Mesenchymal stem cell (in vitro differentiated cells and primary cell): ENCODE measurements around the gene BEND7.

Experiments
- DNase-seq: peaks from one replicate; pipeline ENCODE4 v3.0.0-alpha.2; 2013
- H2AFZ ChIP-seq: one replicate; pipeline ENCODE4 v1.6.1; 2013; ENCODE audit warnings: low read depth, mild to moderate bottlenecking, control low read depth, inconsistent platforms, low read length, moderate library complexity
- H2AK5ac ChIP-seq: 2 replicates; pipeline ENCODE4 v1.6.1; 2013; ENCODE audit warnings: low read length, moderate library complexity, mild to moderate bottlenecking, inconsistent platforms; ENCODE audit not compliant: severe bottlenecking
- H2BK120ac ChIP-seq: one replicate; pipeline ENCODE4 v1.6.1; 2013; ENCODE audit warnings: low read depth, mild to moderate bottlenecking, inconsistent platforms, low read length, moderate library complexity
- H2BK12ac ChIP-seq, 2 experiments: one replicate each; pipeline ENCODE4 v1.6.1; 2013; ENCODE audit warnings: inconsistent platforms in 2 of 2, low read length in 2 of 2, mild to moderate bottlenecking in 2 of 2, moderate library complexity in 2 of 2, control low read depth in 1 of 2
- H2BK15ac ChIP-seq: one replicate; pipeline ENCODE4 v1.6.1; 2013; ENCODE audit warnings: mild to moderate bottlenecking, low read depth, inconsistent platforms; ENCODE audit not compliant: poor library complexity, severe bottlenecking
- H2BK5ac ChIP-seq: 2 replicates; pipeline ENCODE4 v1.6.1; 2013; ENCODE audit warnings: low read depth, mild to moderate bottlenecking, low read length, control low read depth, inconsistent platforms; ENCODE audit not compliant: poor library complexity, severe bottlenecking
- H3K14ac ChIP-seq, 2 experiments: one replicate each; pipeline ENCODE4 v1.6.1; 2013; ENCODE audit warnings: inconsistent platforms in 2 of 2, low read length in 2 of 2, control low read depth in 1 of 2, mild to moderate bottlenecking in 1 of 2, moderate library complexity in 1 of 2
- H3K18ac ChIP-seq, 2 experiments: one replicate each; pipeline ENCODE4 v1.6.1; 2013; ENCODE audit warnings: inconsistent platforms in 2 of 2, low read length in 2 of 2, control low read depth in 1 of 2, low read depth in 1 of 2, mild to moderate bottlenecking in 1 of 2
- H3K23ac ChIP-seq, 2 experiments: one replicate each; pipeline ENCODE4 v1.6.1; 2013; ENCODE audit warnings: inconsistent platforms in 2 of 2, low read length in 2 of 2, mild to moderate bottlenecking in 2 of 2, moderate library complexity in 2 of 2, control low read depth in 1 of 2
- H3K27ac ChIP-seq: 2 replicates; pipeline ENCODE4 v1.5.1; 2013; ENCODE audit warnings: mild to moderate bottlenecking, moderate library complexity, low read length, control low read depth, inconsistent platforms; ENCODE audit not compliant: poor library complexity, severe bottlenecking
- H3K27me3 ChIP-seq, 2 experiments: 2 replicates each; pipeline versions ENCODE4 v1.6.1 to v1.7.0; 2013; ENCODE audit warnings: low read length in 2 of 2, mild to moderate bottlenecking in 2 of 2, moderate library complexity in 2 of 2, control low read depth in 1 of 2, inconsistent platforms in 1 of 2; ENCODE audit not compliant: control insufficient read depth in 1 of 2, insufficient read depth in 1 of 2
- H3K36me3 ChIP-seq, 2 experiments: 2 replicates each; pipeline versions ENCODE4 v1.6.1 to v1.7.0; 2013; ENCODE audit warnings: low read length in 2 of 2, control low read depth in 1 of 2, inconsistent platforms in 1 of 2, low read depth in 1 of 2, mild to moderate bottlenecking in 1 of 2; ENCODE audit not compliant: insufficient read depth in 2 of 2, control insufficient read depth in 1 of 2
- H3K4ac ChIP-seq, 2 experiments: one replicate each; pipeline ENCODE4 v1.6.1; 2013; ENCODE audit warnings: inconsistent platforms in 2 of 2, low read length in 2 of 2, mild to moderate bottlenecking in 2 of 2, moderate library complexity in 2 of 2, control low read depth in 1 of 2, low read depth in 1 of 2
- H3K4me1 ChIP-seq: 2 replicates; pipeline ENCODE4 v1.6.1; 2013; ENCODE audit warnings: low read depth, low read length, control low read depth; ENCODE audit not compliant: control insufficient read depth, insufficient read depth
- H3K4me2 ChIP-seq: 2 replicates; pipeline ENCODE4 v1.6.1; 2013; ENCODE audit warnings: low read length, mild to moderate bottlenecking, inconsistent platforms; ENCODE audit not compliant: poor library complexity, severe bottlenecking
- H3K4me3 ChIP-seq, 2 experiments: 2 replicates each; pipeline versions ENCODE4 v1.5.1 to v1.7.0; 2013; ENCODE audit warnings: low read length in 2 of 2, mild to moderate bottlenecking in 2 of 2, control low read depth in 1 of 2, low read depth in 1 of 2; ENCODE audit not compliant: insufficient read depth in 1 of 2
- H3K79me1 ChIP-seq: replicated peaks from 2 replicates; pipeline ENCODE4 v1.6.1; 2013; ENCODE audit warnings: mild to moderate bottlenecking, control low read depth, low read length, inconsistent platforms; ENCODE audit not compliant: poor library complexity, severe bottlenecking
- H3K9ac ChIP-seq: 2 replicates; pipeline ENCODE4 v1.7.0; 2013; ENCODE audit warnings: mild to moderate bottlenecking, low read length, moderate library complexity
- H3K9me3 ChIP-seq: 2 replicates; pipeline ENCODE4 v1.7.0; 2013; ENCODE audit warnings: mild to moderate bottlenecking, low read length; ENCODE audit not compliant: control insufficient read depth
- H4K8ac ChIP-seq: one replicate; pipeline ENCODE4 v1.6.1; 2013; ENCODE audit warnings: inconsistent platforms, mild to moderate bottlenecking, low read length, moderate library complexity
- H4K91ac ChIP-seq: one replicate; pipeline ENCODE4 v1.6.1; 2013; ENCODE audit warnings: mild to moderate bottlenecking, low read length, inconsistent platforms
- WGBS: methylation state at CpG from one replicate; pipeline ENCODE4 v1.1.7; 2013; ENCODE audit warnings: mixed read lengths; 5-methylcytosine and 5-hydroxymethylcytosine counted together

The BEND7 gene

DNA sequence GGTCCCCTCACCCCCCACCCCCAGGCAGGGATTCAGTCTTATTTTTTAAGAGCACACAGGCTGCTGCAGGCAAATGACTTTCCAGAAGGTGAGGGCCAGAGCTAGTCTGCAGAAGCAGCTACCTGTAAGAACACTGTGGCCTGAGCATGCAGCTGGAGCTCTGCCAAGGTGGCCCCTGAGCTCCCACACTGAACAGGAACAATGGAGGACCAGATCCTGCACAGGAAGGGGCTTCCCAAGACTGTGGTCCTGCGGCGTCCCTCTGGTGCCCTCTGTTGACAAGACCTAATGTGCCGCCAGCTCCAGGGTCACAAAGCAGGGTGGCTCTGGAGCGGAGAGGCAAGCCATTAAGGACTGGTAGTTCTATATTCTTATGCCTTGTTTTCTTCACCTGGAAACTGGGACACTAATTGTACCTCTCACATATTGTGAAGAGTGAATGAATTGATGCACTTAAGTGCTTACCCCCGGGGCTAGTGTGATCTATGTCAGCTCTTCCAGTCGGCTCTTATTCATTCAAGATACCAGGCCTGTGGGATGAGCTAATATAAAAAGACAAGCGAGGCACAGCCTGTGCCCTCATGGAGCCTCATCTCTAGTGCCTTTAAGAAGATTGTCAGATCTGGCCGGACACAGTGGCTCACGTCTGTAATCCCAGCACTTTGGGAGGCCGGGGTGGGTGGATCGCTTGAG lies 8.0 kb upstream of the BEND7 start:
- Histone ChIP-seq H3K27ac (no peak overlapping the region), H3K18ac (no peak overlapping the region), H2BK120ac (no peak overlapping the region), H2BK5ac (no peak overlapping the region), H3K23ac (no peak overlapping the region), H3K4me3 (no peak overlapping the region), H2AFZ (no peak overlapping the region), H4K8ac (no peak overlapping the region), H2BK12ac (no peak overlapping the region), H2BK15ac (no peak overlapping the region), H3K4me1 (no peaks in the 10 kb centered on the region), H3K4me2 (no peak overlapping the region), H3K4ac (no peak overlapping the region), H2AK5ac (no peak overlapping the region), H3K36me3 (no peaks in the 10 kb centered on the region), H3K9me3 (no peaks in the 10 kb centered on the region), H3K9ac (no peak overlapping the region), H3K79me1 (no peaks in the 10 kb centered on the region), H3K27me3 (peaks cover 27 to 43% of the 10 kb centered on the region in 2 experiments), H3K14ac (no peak overlapping the region), H4K91ac (no peak overlapping the region)
- 56% methylated on average over 10 of the region's 11 CpGs for WGBS
- DNase-seq: peak; percentile 62

DNA sequence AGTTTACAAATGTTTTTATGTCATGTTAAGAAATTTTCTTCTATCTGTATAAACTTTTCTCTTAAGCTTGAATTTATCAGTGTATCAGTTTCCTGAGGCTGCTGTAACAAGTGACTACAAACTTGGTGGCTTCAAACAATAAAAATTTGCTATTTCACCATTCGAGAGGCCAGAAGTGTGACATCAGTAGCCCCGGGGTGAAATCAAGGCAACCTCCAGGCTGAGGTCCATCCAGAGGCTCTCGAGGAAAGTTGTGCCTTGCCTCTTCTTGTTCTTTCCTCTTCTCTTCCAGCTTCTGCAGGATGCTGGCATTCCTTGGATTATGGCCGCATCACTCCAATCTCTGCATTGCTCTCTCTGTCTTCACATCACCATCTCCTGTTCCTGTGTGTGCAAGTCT lies 6.5 kb upstream of the BEND7 start:
- no peak for DNase-seq
- Histone ChIP-seq H4K91ac (no peak overlapping the region), H3K9ac (no peak overlapping the region), H3K23ac (no peak overlapping the region), H2BK12ac (no peak overlapping the region), H3K9me3 (no peaks in the 10 kb centered on the region), H3K18ac (no peak overlapping the region), H2BK15ac (no peak overlapping the region), H3K4me1 (no peaks in the 10 kb centered on the region), H3K36me3 (no peaks in the 10 kb centered on the region), H3K79me1 (no peaks in the 10 kb centered on the region), H3K4me3 (no peak overlapping the region), H2BK5ac (no peak overlapping the region), H3K4me2 (no peak overlapping the region), H2AFZ (no peak overlapping the region), H4K8ac (no peak overlapping the region), H3K27me3 (peaks cover 13 to 29% of the 10 kb centered on the region in 2 experiments), H3K4ac (no peak overlapping the region), H2AK5ac (no peak overlapping the region), H3K14ac (no peak overlapping the region), H2BK120ac (no peak overlapping the region), H3K27ac (no peak overlapping the region)
- WGBS: 91% methylated on average over 3 of the region's 4 CpGs

- peaks cover 6% of the 10 kb centered on the region for H3K4me1 ChIP-seq
- peak overlapping the region; percentile 78 for H2AK5ac ChIP-seq
- H3K79me1 ChIP-seq: peaks cover 12% of the 10 kb centered on the region
- no peak overlapping the region for H2BK15ac ChIP-seq
- H4K91ac ChIP-seq: no peak overlapping the region
- no peak overlapping the region for H3K14ac ChIP-seq
- H3K23ac ChIP-seq: no peak overlapping the region
- H2BK120ac ChIP-seq: no peak overlapping the region
- peaks cover 0 to 3% of the 10 kb centered on the region in 2 experiments for H3K36me3 ChIP-seq
- peak overlapping the region in 1 of 2 experiments; percentile 76 for H3K4me3 ChIP-seq
- no peak overlapping the region for H3K27ac ChIP-seq
- no peak for DNase-seq
- H3K18ac ChIP-seq: no peak overlapping the region
- H3K9me3 ChIP-seq: no peaks in the 10 kb centered on the region
- H2BK5ac ChIP-seq: no peak overlapping the region
- peak overlapping the region; percentile 75 for H3K9ac ChIP-seq
- 67% methylated on average over 8 of the region's 8 CpGs for WGBS
- H4K8ac ChIP-seq: no peak overlapping the region
- H2BK12ac ChIP-seq: no peak overlapping the region
- H3K27me3 ChIP-seq: peaks cover 5 to 6% of the 10 kb centered on the region in 2 experiments
- H3K4me2 ChIP-seq: no peak overlapping the region
- no peak overlapping the region for H2AFZ ChIP-seq
- H3K4ac ChIP-seq: no peak overlapping the region
Observed at GRCh38 chr10:13529714-13529973, 830 bp upstream of the BEND7 start.

GRCh38 chr10:13528123-13528874 lies 515 bp downstream of the BEND7 start:
- peaks cover 6% of the 10 kb centered on the region for H3K4me1 ChIP-seq

More at GRCh38 chr10:13528123-13528874, 515 bp downstream of the BEND7 start:
- peak; percentile 15 for DNase-seq
- Histone ChIP-seq H2BK120ac (peak overlapping the region; percentile 73), H3K9ac (peak overlapping the region; percentile 81), H3K4ac (no peak overlapping the region), H3K4me3 (peak overlapping the region; percentile 76 to 78), H3K27ac (no peak overlapping the region), H3K36me3 (peaks cover 0 to 3% of the 10 kb centered on the region in 2 experiments), H4K8ac (peak overlapping the region; percentile 28), H4K91ac (no peak overlapping the region), H3K27me3 (peaks cover 5 to 6% of the 10 kb centered on the region in 2 experiments), H2AK5ac (no peak overlapping the region), H3K18ac (peak overlapping the region; percentile 24 to 28), H2BK15ac (peak overlapping the region; percentile 52), H3K14ac (no peak overlapping the region), H2BK12ac (no peak overlapping the region), H3K79me1 (peaks cover 16% of the 10 kb centered on the region), H2BK5ac (no peak overlapping the region), H3K9me3 (no peaks in the 10 kb centered on the region), H3K23ac (no peak overlapping the region), H2AFZ (peak overlapping the region; percentile 51), H3K4me2 (peak overlapping the region; percentile 66)
- WGBS: 2% methylated on average over 34 of the region's 104 CpGs
